LNCaP clone FGC (cell line): ENCODE results near the gene UBALD1.
A peak's percentile ranks its signal among the peaks of the same experiment; 100 is the strongest.

Experiments used
- DNase-seq: peaks from one replicate; pipeline ENCODE4 v3.0.0-alpha.2; 2011; ENCODE audit warnings: low read depth
- H3K4me3 ChIP-seq: 2 replicates; pipeline ENCODE4 v1.5.1; 2011; ENCODE audit warnings: mild to moderate bottlenecking, low read depth, low read length, control low read depth
- TF ChIP-seq, protein P1 (sequence below): IDR thresholded peaks from 2 replicates; pipeline ENCODE4 v1.5.1; 2012; ENCODE audit warnings: mild to moderate bottlenecking; ENCODE audit not compliant: control insufficient read depth, insufficient read depth; ENCODE audit errors: extremely low read depth

UBALD1 gene

DNA sequence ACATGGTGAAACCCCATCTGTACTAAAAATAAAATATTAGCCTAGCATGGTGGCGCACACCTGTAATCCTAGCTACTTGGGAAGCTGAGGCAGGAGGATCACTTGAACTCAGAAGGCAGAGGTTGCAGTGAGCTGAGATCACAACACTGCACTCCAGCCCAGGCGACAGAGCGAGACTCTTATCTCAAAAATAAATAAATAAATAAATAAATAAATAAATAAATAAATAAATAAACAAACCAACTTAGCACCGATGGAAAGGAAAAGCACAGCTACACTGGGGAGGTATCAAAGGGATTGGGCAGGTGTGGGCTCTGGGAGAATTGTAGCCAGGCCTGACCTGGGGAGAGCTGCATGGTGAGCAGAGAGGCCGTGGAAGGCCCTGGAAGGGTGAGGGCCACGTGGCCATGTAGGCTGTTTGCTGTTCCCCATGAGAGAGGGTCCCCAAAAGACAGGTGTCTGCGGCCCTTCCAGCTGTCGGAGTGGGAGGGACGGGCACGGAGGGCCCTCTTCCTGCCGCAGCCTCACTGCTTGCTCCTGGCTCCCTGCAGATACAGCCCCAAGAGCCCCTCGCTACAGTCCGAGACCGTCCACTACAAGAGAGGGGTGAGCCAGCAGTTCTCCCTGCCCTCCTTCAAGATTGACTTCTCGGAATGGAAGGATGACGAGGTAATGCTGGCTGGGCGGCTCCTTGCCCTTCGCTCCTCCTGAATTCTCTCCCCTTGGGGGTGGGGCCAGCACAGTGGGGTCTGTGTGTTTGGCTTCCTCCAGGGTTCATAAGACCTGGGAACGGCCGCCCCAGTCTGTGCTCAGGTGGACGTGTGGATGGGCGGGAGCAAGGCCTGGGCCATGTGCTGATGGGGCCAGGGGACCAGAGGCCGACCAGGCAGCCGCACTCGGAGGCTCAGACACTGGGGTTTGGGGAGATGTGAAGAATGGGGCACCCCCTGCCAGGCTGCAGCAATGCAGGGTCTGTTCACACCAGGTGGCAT lies 42.3 kb upstream of the UBALD1 start:
- DNase-seq = no peak
- TF ChIP-seq, protein P1, sequence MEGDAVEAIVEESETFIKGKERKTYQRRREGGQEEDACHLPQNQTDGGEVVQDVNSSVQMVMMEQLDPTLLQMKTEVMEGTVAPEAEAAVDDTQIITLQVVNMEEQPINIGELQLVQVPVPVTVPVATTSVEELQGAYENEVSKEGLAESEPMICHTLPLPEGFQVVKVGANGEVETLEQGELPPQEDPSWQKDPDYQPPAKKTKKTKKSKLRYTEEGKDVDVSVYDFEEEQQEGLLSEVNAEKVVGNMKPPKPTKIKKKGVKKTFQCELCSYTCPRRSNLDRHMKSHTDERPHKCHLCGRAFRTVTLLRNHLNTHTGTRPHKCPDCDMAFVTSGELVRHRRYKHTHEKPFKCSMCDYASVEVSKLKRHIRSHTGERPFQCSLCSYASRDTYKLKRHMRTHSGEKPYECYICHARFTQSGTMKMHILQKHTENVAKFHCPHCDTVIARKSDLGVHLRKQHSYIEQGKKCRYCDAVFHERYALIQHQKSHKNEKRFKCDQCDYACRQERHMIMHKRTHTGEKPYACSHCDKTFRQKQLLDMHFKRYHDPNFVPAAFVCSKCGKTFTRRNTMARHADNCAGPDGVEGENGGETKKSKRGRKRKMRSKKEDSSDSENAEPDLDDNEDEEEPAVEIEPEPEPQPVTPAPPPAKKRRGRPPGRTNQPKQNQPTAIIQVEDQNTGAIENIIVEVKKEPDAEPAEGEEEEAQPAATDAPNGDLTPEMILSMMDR = no peak
- no peak overlapping the region for H3K4me3 ChIP-seq

DNA sequence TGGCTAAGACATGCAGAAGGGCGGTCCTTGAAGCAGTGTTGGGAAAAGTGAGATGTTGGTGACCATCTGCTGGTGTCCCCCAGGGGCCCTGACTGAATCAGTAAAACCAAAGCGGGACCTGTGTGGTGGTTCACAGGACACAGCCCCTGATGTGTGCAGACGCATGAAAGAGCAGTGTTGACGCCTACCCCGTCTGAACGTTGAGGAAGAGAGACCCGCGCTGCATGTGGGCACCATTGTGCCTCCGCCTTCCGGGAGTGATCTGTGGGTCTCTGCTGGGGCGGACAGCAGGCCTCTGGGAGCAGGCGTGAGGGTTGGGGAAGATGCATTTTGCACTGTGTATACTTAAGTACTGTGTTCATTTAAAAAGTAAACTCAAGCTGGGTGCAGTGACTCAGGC lies 41.5 kb upstream of the UBALD1 start:
- no peak overlapping the region for H3K4me3 ChIP-seq
- TF ChIP-seq, protein P1 = no peak
- no peak for DNase-seq

DNA sequence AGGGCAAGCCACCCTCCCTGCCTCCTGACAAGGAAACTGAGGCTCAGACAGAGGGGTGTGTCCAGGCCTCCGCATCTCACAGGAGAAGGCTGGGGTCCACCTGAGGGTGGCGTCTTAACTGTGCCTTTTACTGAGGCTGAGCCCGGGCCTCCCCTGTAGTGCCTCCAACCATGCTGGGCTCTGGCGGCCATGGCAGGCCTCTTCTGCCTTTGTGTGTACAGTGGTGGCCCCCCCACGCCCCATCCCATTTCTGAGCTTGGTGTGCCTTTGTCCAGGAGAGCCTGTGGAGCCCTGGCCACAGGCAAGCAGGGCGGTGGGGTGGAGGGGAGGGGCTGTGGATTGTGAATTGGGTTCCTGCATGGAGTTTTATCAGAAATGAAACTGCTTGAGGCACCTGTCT lies 41.1 kb upstream of the UBALD1 start:
- DNase-seq = no peak
- H3K4me3 ChIP-seq = no peak overlapping the region
- TF ChIP-seq, protein P1 = no peak

DNA sequence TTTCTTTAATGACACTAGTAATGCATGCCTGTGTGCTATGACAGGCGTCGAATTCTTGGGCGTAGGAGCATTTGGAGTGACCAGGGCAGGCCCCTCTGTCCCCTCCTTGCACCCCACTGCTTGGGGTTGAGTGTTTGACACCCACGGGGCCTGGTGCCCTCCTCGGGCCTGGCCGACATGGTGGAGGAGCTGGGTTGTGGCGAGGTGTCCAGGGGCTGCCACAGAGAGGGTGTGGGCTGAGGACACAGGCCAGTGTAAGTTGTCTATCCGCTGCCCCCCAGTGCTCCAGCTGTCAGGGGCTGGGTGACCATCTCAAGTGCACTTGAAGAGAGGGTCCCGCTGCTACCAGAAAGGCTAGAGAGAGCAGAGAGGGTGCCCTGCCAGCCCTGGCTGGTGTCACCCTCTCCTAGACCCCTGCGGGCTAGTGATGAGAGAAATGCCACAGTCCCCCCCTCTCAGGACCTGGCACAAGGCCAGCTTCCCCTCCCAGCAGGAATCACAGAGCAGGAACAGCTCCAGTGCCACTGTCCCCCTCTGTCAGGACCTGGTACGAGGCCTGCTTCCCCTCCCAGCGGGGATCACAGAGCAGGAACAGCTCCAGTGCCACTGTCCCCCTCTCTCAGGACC lies 40.4 kb upstream of the UBALD1 start:
- no peak for DNase-seq
- TF ChIP-seq, protein P1 = no peak
- no peak overlapping the region for H3K4me3 ChIP-seq

DNA sequence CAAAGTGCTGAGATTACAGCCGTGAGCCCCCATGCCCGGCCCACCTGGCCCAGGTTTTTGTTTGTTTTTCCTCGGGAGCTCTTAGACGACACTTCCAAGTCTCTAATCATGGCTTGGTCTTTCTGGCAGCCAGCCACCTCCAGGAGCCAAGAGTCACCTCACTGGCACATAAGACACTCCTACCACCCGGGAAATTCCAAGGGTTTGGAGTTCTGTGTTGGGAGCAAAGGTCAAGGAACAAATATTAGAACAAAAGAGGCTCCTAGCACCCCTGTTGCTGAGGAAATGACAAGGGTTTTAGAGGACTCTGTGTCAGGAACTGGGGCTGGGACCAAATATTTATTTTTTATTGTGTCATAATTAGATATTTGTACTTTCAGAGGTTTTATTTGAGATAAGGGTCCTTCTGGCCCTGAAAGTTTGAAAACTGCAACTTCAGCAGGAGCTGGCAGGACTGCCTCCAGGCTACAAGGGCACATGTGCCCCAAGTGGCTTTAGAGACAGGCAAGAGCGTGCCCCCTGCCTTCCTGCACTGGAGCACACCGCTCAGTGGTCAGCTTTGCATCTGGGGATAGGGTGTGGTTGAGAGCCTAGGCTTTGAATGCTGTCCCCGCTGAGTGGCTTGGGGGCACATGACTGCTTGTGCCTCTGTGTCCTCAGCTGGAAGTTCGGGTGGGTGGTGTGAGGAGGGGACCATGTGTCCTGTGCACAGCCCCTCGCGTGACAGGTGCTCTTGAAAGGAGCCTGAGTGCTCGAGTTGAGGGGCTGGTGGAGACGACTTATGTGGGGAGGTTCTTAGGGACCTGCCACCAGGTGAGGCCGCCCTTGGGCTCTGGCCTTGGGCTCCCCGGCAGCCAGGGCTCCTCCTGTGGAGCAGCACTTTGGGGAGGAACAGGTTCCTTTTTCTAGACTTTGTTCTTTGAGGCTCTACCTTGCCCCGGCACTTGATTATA lies 39.6 kb upstream of the UBALD1 start:
- TF ChIP-seq, protein P1 = no peak
- H3K4me3 ChIP-seq = no peak overlapping the region
- DNase-seq = peak; percentile 59

DNA sequence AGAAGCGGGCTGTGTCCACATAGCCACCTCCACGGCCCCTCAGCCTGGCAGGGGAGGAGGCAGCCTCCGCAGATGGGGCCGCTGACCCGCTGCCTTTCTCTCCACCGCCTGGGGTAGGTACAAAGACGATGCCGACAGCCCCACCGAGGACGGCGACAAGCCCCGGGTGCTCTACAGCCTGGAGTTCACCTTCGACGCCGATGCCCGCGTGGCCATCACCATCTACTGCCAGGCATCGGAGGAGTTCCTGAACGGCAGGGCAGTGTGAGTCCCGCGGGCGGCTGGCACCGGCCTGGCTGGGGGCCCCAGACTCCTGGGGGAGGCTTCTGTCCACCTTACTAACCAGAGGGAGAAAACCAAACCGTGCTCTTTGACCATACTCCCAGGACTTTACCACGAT lies 37.9 kb upstream of the UBALD1 start:
- DNase-seq = no peak
- TF ChIP-seq, protein P1 = no peak
- H3K4me3 ChIP-seq = no peak overlapping the region
